Erythroblast (primary cell): ENCODE data around the gene IL25.
A peak's percentile ranks its signal among the peaks of the same experiment; 100 is the strongest.
"Not testable (repeated sequence)": the region's sequence is repeated elsewhere in the genome, so short reads cannot be mapped to it uniquely, and the experiment has no call there.

Experiments
- DNase-seq, 2 experiments: peaks; one replicate each; lab custom pipeline; 2025; lab: John Stamatoyannopoulos, UW
- GATA1 ChIP-seq: IDR thresholded peaks from 2 replicates; pipeline ENCODE4 v1.6.1; 2011; ENCODE audit warnings: low read depth, mild to moderate bottlenecking, control low read depth, low read length, moderate library complexity
- POLR2A ChIP-seq: IDR thresholded peaks from 2 replicates; pipeline ENCODE4 v1.6.1; 2011; ENCODE audit warnings: mild to moderate bottlenecking, low read length

Gene IL25

GRCh38 chr14:23372509-23372908, at the start of gene IL25:
TSS of gene IL25 (plus strand) at chr14:23372809.
- TF ChIP-seq POLR2A, result no peak
- TF ChIP-seq GATA1, result no peak
- no peak for DNase-seq

DNA sequence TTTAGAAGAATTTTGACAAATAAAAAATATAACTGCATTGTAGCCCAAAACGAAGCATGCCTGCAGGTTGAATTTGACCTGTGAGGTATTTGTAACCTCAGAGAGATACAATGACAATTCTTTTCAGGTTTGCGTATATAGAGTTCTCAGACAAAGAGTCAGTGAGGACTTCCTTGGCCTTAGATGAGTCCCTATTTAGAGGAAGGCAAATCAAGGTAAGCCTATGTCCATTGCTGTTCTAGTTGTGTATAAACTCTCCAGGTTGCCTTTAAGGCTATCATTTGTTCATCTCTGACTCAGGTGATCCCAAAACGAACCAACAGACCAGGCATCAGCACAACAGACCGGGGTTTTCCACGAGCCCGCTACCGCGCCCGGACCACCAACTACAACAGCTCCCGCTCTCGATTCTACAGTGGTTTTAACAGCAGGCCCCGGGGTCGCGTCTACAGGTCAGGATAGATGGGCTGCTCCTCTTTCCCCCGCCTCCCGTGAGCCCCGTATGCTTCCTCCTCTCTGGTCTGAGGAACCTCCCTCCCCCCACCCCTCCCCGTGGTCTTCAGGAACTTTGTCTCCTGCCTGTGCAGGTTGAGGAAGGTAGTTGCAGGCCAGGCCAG, 48.7 kb upstream of the IL25 start:
- DNase-seq, result no peak
- TF ChIP-seq GATA1 (no peak), POLR2A (no peak)

GRCh38 chr14:23324455-23324846, 48.2 kb upstream of the IL25 start:
- no peak for DNase-seq
- TF ChIP-seq GATA1 (no peak), POLR2A (no peak)

- no peak for DNase-seq
- TF ChIP-seq GATA1 (no peak), POLR2A (no peak)
Observed at GRCh38 chr14:23324993-23325392, 47.6 kb upstream of the IL25 start.

GRCh38 chr14:23325746-23326145, 46.9 kb upstream of the IL25 start:
- DNase-seq, result not testable (repeated sequence)

DNA sequence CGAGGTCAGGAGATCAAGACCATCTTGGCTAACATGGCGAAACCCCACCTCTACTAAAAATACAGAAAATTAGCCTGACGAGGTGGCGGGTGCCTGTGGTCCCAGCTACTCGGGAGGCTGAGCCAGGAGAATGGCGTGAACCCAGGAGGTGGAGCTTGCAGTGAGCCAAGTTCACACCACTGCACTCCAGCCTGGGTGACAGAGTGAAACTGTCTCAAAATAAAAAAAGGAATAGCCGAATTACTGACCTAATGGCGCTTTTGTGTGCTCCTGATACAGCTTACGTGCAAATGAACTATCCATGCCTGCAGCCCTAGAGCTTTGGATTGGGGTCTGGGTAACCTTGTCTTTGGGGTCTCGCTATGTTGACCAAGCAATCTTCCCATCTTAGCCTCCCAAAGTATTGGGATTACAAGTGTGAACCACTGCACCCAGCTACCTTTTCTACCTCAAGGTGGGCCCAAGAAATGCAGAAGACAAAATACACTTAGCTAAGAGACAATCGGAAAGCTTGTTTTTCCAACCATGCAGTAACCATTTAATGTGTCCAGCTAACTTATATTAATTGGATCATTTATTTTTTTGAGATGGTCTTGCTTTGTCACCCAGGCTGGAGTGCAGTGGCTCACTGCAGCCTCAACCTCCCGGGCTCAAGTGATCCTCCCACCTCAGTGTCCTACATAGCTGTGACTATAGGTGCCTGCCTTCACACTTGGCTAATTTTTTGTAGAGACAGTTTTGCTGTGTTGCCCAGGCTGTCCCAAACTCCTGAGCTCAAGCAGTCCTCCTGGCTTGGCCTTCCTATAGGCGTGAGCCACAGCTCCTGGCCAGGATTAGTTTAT, 45.9 kb upstream of the IL25 start:
- no peak for TF ChIP-seq GATA1
- TF ChIP-seq POLR2A, result no peak
- no peak for DNase-seq

DNA sequence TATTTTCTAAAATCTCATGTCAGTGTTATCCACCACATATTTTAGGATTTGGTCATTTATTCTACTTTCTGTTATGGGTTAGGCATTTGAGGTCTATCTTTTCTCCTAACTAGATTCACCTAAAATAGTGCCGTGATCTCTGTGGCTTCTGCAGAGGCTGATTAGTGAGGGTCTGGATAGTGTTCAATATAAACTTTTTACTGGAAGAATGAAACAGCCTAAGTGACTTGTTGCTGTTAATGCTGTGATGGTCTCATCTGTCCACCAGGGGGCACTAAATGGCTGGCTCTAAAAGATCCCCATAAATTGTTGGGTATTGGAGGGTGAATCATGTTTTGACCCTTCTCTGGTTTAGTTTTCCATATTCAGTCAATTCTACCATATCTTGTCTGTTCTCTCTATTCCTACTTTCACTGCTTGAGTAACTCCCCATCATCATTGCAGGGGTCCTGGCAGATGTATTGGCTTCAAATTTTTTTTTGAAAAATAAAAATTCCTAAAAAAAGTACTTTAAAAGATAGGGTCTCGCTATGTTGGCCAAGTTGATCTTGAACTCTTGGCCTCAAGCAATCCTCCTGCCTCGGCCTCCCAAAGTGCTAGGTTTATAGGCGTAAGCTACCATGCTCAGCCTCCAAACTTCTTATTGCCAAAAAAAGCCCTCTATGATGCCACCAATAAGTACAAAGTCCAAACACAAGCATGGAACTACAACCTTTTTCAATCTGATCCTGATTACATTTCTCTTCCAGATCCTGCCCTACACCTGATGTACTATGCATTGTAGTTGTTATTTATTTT, 44.5 kb upstream of the IL25 start:
- DNase-seq, result peak; percentile 77 to 88
- TF ChIP-seq POLR2A (no peak), GATA1 (no peak)

DNA sequence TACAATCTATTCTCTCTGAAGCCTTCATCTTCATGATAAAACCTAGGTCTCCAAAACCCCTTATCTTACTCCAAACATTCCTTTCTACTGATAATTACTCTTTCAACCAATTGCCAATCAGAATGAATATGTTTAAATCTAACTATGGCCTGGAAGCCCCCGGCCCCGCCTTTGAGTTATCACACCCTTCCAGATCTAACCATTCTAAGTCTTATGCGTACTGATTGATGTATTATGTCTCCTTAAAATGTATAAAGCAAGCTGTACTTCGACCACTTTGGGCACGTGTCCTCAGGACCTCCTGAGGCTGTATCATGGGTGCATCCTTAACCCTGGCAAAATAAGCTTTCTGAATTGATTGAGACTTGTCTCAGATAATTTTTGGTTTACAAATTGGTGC, 37.0 kb upstream of the IL25 start:
- peak in 1 of 2 experiments; percentile 20 for DNase-seq
- TF ChIP-seq GATA1 (no peak), POLR2A (no peak)

GRCh38 chr14:23339506-23340268, 32.9 kb upstream of the IL25 start:
- no peak for DNase-seq
- no peak for TF ChIP-seq GATA1
- TF ChIP-seq POLR2A, result no peak

DNA sequence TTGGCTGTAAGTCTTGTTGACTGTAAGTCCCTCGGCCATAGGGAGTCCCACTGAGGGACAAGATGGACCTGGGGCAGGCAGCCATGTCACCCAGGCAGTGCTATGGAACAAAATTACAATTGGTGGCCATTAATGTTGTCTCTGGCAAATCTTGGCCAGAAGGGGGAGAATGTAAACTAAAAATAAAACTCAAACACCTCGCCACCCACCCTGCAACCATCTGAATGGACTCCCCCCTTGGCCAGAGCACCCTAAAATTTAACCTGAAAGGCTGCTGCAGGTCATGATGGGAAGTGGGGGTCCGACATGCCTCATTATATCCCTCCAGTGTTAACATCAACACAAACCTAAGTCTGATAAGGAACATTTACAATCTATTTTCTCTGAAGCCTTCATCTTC, 28.1 kb upstream of the IL25 start:
- TF ChIP-seq POLR2A (no peak), GATA1 (no peak)
- DNase-seq, result no peak

GRCh38 chr14:23345987-23346692, 26.5 kb upstream of the IL25 start:
- TF ChIP-seq GATA1, result no peak
- DNase-seq, result peak; percentile 7 to 29

- DNase-seq, result no peak
- TF ChIP-seq POLR2A, result no peak
- no peak for TF ChIP-seq GATA1
Observed at GRCh38 chr14:23346693-23347405, 25.8 kb upstream of the IL25 start.
